Neutrophil (primary cell): Measurements from ENCODE around the gene ABCA3.

Source experiments
- H3K27ac ChIP-seq: fragments of 200-600 bp; sonication (generic); 2 replicates; pipeline ENCODE4 v1.5.1; 2016; ENCODE audit warnings: mild to moderate bottlenecking, moderate library complexity
- H3K27me3 ChIP-seq: fragments of 200-600 bp; sonication (generic); 2 replicates; pipeline ENCODE4 v1.6.0; 2016; ENCODE audit warnings: mild to moderate bottlenecking
- H3K36me3 ChIP-seq: fragments of 200-600 bp; sonication (generic); 2 replicates; pipeline ENCODE4 v1.5.1; 2017
- H3K4me1 ChIP-seq, 2 experiments: fragments of 200-600 bp in 1 of 2; sonication (generic) in 1 of 2; 1 replicate in 1 of 2; 2 replicates in 1 of 2; pipeline versions ENCODE4 v1.5.1 to v1.6.1; 2013 to 2016; ENCODE audit warnings: low read depth in 1 of 2, low read length in 1 of 2, mild to moderate bottlenecking in 1 of 2, moderate library complexity in 1 of 2; ENCODE audit not compliant: control insufficient read depth in 1 of 2, insufficient read depth in 1 of 2
- H3K4me3 ChIP-seq, 2 experiments: fragments of 200-600 bp in 1 of 2; sonication (generic) in 1 of 2; 1 replicate in 1 of 2; 2 replicates in 1 of 2; pipeline ENCODE4 v1.5.1; 2013 to 2016; ENCODE audit warnings: low read depth in 1 of 2, low read length in 1 of 2, mild to moderate bottlenecking in 1 of 2, moderate library complexity in 1 of 2
- H3K9me3 ChIP-seq: fragments of 200-600 bp; sonication (generic); 2 replicates; pipeline ENCODE4 v1.5.1; 2016
- TF ChIP-seq, protein P1 (sequence below): fragments of 200-600 bp; sonication (generic); IDR thresholded peaks from 2 replicates; pipeline ENCODE4 v1.5.1; 2016; ENCODE audit warnings: antibody characterized with exemption

The ABCA3 gene

DNA sequence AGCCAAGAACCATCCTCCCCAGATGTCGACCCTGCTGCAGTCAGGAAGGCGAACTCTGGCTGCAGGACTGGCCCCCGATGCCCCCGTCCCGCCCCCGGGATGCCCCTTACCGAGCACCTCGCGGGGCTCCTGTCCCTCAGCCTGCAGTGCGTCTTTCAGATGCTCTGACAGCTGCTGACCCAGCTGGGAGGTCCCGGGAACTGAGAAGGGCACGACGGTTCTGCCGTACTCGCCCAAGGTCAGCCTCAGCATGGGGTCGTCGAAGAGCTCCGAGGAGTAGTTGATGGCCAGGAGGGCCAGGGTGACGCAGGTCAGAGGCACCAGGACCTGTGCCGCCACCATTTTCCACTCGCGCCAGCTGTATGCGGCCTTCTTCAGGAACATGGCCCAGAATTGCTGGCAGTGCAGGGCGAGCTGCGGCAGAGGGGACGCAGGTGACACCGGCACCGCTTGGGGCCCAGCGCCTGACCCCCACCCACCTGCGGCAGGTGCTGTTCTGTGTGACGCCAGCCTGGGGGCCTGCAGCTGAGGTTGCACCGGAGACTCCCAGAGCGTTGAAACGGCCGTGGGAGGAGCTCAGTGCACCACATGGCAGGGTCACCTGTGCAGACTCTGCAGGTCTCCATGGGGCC, 52.5 kb downstream of the ABCA3 start:
- Histone ChIP-seq H3K4me1 (no peaks in the 10 kb centered on the region), H3K4me3 (no peak overlapping the region), H3K36me3 (no peaks in the 10 kb centered on the region), H3K9me3 (no peaks in the 10 kb centered on the region), H3K27me3 (no peaks in the 10 kb centered on the region), H3K27ac (no peak overlapping the region)
- TF ChIP-seq, protein P1, sequence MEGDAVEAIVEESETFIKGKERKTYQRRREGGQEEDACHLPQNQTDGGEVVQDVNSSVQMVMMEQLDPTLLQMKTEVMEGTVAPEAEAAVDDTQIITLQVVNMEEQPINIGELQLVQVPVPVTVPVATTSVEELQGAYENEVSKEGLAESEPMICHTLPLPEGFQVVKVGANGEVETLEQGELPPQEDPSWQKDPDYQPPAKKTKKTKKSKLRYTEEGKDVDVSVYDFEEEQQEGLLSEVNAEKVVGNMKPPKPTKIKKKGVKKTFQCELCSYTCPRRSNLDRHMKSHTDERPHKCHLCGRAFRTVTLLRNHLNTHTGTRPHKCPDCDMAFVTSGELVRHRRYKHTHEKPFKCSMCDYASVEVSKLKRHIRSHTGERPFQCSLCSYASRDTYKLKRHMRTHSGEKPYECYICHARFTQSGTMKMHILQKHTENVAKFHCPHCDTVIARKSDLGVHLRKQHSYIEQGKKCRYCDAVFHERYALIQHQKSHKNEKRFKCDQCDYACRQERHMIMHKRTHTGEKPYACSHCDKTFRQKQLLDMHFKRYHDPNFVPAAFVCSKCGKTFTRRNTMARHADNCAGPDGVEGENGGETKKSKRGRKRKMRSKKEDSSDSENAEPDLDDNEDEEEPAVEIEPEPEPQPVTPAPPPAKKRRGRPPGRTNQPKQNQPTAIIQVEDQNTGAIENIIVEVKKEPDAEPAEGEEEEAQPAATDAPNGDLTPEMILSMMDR, result no peak

DNA sequence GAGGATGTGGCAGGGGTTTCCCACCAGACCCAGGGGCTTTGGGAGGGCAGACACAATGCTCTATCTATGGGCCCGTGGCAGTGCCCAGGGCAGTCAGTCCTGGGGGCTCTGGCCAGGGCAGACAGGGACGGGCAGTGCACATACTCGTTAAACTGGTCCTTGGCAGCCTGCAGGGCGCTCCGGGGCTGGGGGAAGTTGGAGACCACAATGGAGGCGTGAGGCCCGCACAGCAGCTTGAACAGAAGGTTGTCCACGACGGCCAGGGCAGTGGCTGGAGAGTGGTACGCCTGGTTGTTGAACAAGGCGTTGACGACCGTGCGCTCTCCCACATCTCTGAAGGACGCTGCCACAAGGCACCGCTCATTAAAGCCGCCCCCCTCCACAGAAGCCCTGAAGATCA, 54.0 kb downstream of the ABCA3 start:
- Histone ChIP-seq H3K4me1 (no peaks in the 10 kb centered on the region), H3K27ac (no peak overlapping the region), H3K27me3 (no peaks in the 10 kb centered on the region), H3K9me3 (no peaks in the 10 kb centered on the region), H3K36me3 (no peaks in the 10 kb centered on the region), H3K4me3 (no peak overlapping the region)
- TF ChIP-seq, protein P1, result no peak

DNA sequence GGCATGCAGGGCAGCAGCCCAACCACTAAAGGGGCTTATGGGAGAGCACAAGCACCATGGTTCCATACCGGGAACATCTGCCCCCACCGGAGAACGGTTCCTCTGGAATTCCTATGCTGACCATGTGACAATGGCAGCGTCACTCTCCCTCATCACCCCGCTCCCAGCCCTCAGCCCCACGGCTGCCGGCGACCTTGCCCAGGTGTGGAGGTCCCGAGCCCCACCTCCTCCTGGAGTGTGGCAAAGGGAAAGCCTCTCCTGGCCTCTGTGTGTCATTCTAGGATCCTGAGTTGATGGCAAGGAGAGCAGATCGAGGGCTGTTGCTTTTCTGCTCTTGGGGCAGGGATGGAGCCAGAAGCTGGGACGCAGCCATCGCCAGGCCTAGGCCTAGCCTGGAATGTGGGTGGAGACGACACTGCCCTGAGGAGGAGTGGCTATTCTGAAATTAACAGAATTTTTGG, 54.8 kb downstream of the ABCA3 start:
- H3K4me1 ChIP-seq, result no peaks in the 10 kb centered on the region
- no peaks in the 10 kb centered on the region for H3K36me3 ChIP-seq
- H3K27ac ChIP-seq, result no peak overlapping the region
- TF ChIP-seq, protein P1, result no peak
- H3K4me3 ChIP-seq, result no peak overlapping the region
- no peaks in the 10 kb centered on the region for H3K27me3 ChIP-seq
- H3K9me3 ChIP-seq, result no peaks in the 10 kb centered on the region

DNA sequence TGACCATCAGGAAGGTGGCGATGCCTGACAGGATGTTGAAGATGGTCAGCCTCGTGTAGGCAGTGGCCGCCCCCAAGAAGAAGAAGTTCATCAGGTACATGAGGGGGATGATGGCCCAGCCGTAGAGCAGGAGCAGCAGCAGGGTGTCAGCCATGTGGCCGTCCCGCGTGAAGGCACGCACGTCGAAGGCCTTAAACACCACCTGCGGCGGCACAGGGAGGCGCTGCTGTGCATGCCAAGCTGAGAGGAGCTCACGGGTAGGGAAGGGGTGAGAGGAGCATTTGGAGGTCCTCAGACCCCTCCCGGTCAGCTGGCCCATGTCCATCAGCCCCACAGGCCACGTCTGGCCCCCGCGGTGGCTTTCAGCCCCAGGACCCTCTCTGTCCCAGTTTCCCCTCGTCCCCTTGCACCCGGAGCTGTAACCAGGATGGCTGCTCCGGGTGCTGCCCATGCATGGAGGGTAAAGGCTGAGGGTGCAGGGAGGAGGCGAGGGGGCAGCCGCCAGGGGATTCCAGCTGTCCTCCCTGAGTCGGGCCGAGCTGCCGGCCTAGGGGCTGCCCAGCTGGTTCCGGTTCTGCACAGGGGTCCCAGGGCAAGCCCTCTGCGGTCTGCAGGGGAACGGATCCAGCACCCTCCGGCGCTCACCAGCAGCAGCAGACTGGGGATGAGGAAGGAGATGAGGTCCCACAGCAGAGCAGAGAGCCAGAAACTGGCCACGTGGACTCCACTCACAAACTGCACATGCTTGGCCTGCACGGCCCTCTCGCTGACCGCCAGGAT, 55.5 kb downstream of the ABCA3 start:
- no peak overlapping the region for H3K4me3 ChIP-seq
- H3K36me3 ChIP-seq, result no peaks in the 10 kb centered on the region
- H3K4me1 ChIP-seq, result no peaks in the 10 kb centered on the region
- no peak overlapping the region for H3K27ac ChIP-seq
- TF ChIP-seq, protein P1, result no peak
- H3K27me3 ChIP-seq, result no peaks in the 10 kb centered on the region
- no peaks in the 10 kb centered on the region for H3K9me3 ChIP-seq

DNA sequence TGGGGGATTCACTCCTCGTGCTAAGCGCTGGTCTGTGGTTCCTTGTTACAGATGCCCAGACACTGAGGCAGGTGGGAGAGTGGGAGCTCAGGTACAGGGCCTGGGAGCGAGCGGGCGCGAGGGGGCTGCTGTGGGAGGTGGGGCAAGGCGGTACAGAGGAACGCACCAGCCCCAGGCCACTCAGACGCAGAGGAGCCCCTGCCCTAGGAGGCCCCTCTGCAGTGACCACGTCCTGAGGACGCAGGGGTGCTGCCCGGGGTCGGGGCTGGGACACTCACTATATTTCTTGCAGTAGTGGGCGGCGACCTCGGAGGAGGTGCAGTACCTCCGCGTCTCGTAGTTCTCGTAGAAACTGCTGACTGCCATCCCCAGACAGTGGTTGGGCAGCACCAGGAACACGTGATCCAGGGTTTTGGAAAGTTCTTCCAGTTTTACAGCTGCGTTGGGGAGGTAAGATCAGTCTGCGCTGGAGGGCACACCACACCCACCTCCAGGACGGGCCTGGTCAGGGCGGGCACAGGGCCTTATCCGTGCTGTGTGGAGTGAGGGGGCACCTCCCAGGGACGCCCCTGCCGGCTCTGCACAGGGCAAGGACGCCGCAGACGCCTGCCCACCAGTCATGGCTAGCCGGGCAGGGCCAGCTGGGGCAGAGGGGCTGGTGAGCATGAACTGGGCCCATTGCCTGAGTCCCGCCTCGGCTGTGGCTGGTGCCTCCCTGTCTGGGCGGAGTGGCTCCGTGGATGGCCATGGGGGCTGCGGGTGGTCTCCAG, 56.3 kb downstream of the ABCA3 start:
- Histone ChIP-seq H3K27me3 (no peaks in the 10 kb centered on the region), H3K27ac (no peak overlapping the region), H3K4me3 (no peak overlapping the region), H3K9me3 (no peaks in the 10 kb centered on the region), H3K36me3 (no peaks in the 10 kb centered on the region), H3K4me1 (no peaks in the 10 kb centered on the region)
- TF ChIP-seq, protein P1, result no peak
